Panc1 (cell line): ENCODE results near the gene AGXT2. TPM values are rescaled to one million over a fixed set of nuclear protein-coding genes. Genes with fewer than 3 reads are reported as not detected.

Experiments
- ATAC-seq: fragments of 200-7000 bp; cut with Tn5 transposase; 2 replicates; pipeline ENCODE4 v1.9.1; 2020; ENCODE audit warnings: mild to moderate bottlenecking, moderate library complexity
- BruUV-seq: library from RNA; stranded (reverse); fragments of 400-500 nt; replicated peaks from 2 replicates; lab custom pipeline; 2021; lab: Mats Ljungman, UMichigan
- CTCF ChIA-PET: fragments of 300-600 bp; sonication (Branson Sonifier 250); formaldehyde crosslinking; loops from one replicate; lab custom pipeline; 2022; ENCODE audit warnings: antibody characterized with exemption; lab: Charles Lee
- POLR2A ChIA-PET: fragments of 300-600 bp; sonication (Branson Sonifier 250); formaldehyde crosslinking; loops from one replicate; lab custom pipeline; 2022; ENCODE audit warnings: antibody characterized with exemption; lab: Charles Lee
- DNase-seq: peaks from one replicate; pipeline ENCODE4 v3.0.0-alpha.2; 2010; ENCODE audit warnings: low read depth, low spot score
- H3K27ac ChIP-seq: 2 replicates; pipeline ENCODE4 v1.5.1; 2011; ENCODE audit warnings: mild to moderate bottlenecking, low read length, inconsistent platforms
- H3K27me3 ChIP-seq: fragments of 200-500 bp; sonication (Bioruptor generic); 2 replicates; pipeline ENCODE4 v1.6.0; 2014; ENCODE audit warnings: low read length, inconsistent platforms; ENCODE audit not compliant: control insufficient read depth, insufficient read depth
- H3K36me3 ChIP-seq: fragments of 200-500 bp; sonication (Bioruptor generic); 2 replicates; pipeline ENCODE4 v1.5.1; 2014; ENCODE audit warnings: inconsistent platforms, mild to moderate bottlenecking, low read length, moderate library complexity; ENCODE audit not compliant: control insufficient read depth, insufficient read depth
- H3K4me1 ChIP-seq: 2 replicates; pipeline ENCODE4 v1.5.1; 2011; ENCODE audit warnings: inconsistent platforms, mild to moderate bottlenecking, low read length, moderate library complexity; ENCODE audit not compliant: control insufficient read depth, insufficient read depth
- H3K4me3 ChIP-seq, 2 experiments: 2 replicates each; pipeline ENCODE4 v1.5.1; 2011 to 2012; ENCODE audit warnings: low read depth in 2 of 2, low read length in 2 of 2, mild to moderate bottlenecking in 2 of 2, inconsistent platforms in 1 of 2, moderate library complexity in 1 of 2
- H3K9me3 ChIP-seq: fragments of 200-500 bp; sonication (Bioruptor generic); 2 replicates; pipeline ENCODE4 v1.5.1; 2014; ENCODE audit warnings: low read depth, mild to moderate bottlenecking, inconsistent platforms, low read length, moderate library complexity; ENCODE audit not compliant: control insufficient read depth, insufficient read depth
- CTCF ChIP-seq: fragments of 450-650 bp; IDR thresholded peaks from 2 replicates; pipeline ENCODE4 v1.5.1; 2017; ENCODE audit warnings: mild to moderate bottlenecking
- POLR2AphosphoS5 ChIP-seq: IDR thresholded peaks from 2 replicates; pipeline ENCODE4 v1.6.1; 2012; ENCODE audit warnings: mild to moderate bottlenecking, low read depth, low read length, moderate library complexity
- SIN3A ChIP-seq: IDR thresholded peaks from 2 replicates; pipeline ENCODE4 v1.6.1; 2012; ENCODE audit warnings: low read depth, mild to moderate bottlenecking, low read length, moderate library complexity, borderline replicate concordance; ENCODE audit not compliant: insufficient read depth
- TCF7L2 ChIP-seq: IDR thresholded peaks from 2 replicates; pipeline ENCODE4 v1.6.1; 2011; ENCODE audit warnings: mild to moderate bottlenecking, low read depth, low read length, inconsistent platforms
- in situ Hi-C: cut with HindIII; loops from 2 replicates; pipeline ENCODE4 v1.10.0; 2016; ENCODE audit warnings: low sequenced_read_pairs, low pct_unique_long_range_greater_than_20kb
- intact Hi-C: fragments of 100-400 bp; cut with micrococcal nuclease; formaldehyde crosslinking; loops from one replicate; pipeline ENCODE4 v1.10.0; 2022; ENCODE audit not compliant: unreplicated experiment
- total RNA-seq: library from RNA; stranded (reverse); gene quantifications from one replicate; pipeline ENCODE4 v1.2.1, GENCODE V29; 2021; ENCODE audit not compliant: unreplicated experiment
- TF ChIP-seq, protein P1 (sequence below), 2 experiments: IDR thresholded peaks; 2 replicates each; pipeline ENCODE4 v1.6.1; 2011 to 2012; ENCODE audit warnings: low read depth in 2 of 2, control low read depth in 1 of 2, low read length in 1 of 2, mild to moderate bottlenecking in 1 of 2, moderate library complexity in 1 of 2; ENCODE audit not compliant: insufficient read depth in 1 of 2

AGXT2 gene
- total RNA-seq, 1 experiment from 2014 or later, result not detected

DNA sequence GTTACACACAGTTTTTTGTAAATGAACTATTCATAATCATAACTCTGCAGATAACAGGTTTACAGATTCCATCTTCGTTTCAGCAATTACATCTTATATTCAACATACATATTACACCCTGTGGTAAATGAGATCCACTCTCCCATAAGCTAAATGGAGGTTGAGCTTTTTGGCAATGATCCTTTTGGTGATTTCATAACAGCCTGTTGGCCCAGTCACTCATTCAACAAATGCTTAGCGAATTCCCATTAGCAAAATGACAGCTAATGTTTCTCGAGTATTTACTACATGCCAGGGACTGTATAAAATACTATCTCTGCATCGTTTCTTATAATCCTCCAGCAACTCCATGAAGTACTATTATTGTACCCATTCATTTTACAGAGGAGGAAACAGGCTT is 25.4 kb upstream of the AGXT2 start:
- in situ Hi-C loops (no loop called here), intact Hi-C loops (no loop called here)
- no peak for ATAC-seq
- Histone ChIP-seq H3K4me1 (no peaks in the 10 kb centered on the region), H3K27ac (no peak overlapping the region), H3K27me3 (no peaks in the 10 kb centered on the region), H3K9me3 (no peaks in the 10 kb centered on the region), H3K36me3 (no peaks in the 10 kb centered on the region), H3K4me3 (no peak overlapping the region)
- POLR2A ChIA-PET, result no interaction called here
- TF ChIP-seq, protein P1, sequence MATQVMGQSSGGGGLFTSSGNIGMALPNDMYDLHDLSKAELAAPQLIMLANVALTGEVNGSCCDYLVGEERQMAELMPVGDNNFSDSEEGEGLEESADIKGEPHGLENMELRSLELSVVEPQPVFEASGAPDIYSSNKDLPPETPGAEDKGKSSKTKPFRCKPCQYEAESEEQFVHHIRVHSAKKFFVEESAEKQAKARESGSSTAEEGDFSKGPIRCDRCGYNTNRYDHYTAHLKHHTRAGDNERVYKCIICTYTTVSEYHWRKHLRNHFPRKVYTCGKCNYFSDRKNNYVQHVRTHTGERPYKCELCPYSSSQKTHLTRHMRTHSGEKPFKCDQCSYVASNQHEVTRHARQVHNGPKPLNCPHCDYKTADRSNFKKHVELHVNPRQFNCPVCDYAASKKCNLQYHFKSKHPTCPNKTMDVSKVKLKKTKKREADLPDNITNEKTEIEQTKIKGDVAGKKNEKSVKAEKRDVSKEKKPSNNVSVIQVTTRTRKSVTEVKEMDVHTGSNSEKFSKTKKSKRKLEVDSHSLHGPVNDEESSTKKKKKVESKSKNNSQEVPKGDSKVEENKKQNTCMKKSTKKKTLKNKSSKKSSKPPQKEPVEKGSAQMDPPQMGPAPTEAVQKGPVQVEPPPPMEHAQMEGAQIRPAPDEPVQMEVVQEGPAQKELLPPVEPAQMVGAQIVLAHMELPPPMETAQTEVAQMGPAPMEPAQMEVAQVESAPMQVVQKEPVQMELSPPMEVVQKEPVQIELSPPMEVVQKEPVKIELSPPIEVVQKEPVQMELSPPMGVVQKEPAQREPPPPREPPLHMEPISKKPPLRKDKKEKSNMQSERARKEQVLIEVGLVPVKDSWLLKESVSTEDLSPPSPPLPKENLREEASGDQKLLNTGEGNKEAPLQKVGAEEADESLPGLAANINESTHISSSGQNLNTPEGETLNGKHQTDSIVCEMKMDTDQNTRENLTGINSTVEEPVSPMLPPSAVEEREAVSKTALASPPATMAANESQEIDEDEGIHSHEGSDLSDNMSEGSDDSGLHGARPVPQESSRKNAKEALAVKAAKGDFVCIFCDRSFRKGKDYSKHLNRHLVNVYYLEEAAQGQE (IDR thresholded peaks at IDR 0.05; ENCODE audit: insufficient read depth in 1 of 2, low read depth in 2 of 2, low read length in 1 of 2), result no peak
- no peak for TF ChIP-seq TCF7L2
- no peak for TF ChIP-seq SIN3A
- TF ChIP-seq CTCF, result no peak
- no peak for TF ChIP-seq POLR2AphosphoS5
- BruUV-seq, result no TSS peak
- DNase-seq, result no peak
- CTCF ChIA-PET, result no interaction called here

DNA sequence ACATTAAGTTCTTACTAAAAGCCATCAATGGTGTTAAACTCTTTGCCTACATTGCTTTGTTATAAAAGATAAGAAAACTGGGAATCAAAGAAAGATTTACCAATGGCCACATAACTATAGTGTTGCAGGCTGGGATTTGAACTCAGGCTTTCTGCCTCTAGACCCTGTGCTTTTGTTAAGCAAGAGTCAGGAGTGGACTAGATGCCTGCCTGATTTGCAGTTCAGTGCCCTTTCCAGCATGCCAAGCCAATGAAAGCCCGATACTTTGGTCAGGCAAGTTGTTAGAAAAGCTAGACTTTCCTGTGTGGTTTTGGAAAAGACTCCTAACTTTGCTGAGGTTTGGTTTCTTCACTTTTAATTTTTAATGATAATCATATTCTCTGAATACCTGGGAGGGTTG is 21.4 kb upstream of the AGXT2 start:
- in situ Hi-C loops, result no loop called here
- H3K4me3 ChIP-seq, result no peak overlapping the region
- BruUV-seq, result no TSS peak
- intact Hi-C loops, result no loop called here
- DNase-seq (no peak), ATAC-seq (no peak)
- CTCF ChIA-PET, result no interaction called here
- H3K36me3 ChIP-seq, result no peaks in the 10 kb centered on the region
- H3K4me1 ChIP-seq, result no peaks in the 10 kb centered on the region
- TF ChIP-seq POLR2AphosphoS5, result no peak
- TF ChIP-seq TCF7L2, result no peak
- no peak for TF ChIP-seq CTCF
- TF ChIP-seq, protein P1 (IDR thresholded peaks at IDR 0.05; ENCODE audit: insufficient read depth in 1 of 2, low read depth in 2 of 2, low read length in 1 of 2), result no peak
- no peak for TF ChIP-seq SIN3A
- POLR2A ChIA-PET, result no interaction called here
- no peaks in the 10 kb centered on the region for H3K27me3 ChIP-seq
- H3K27ac ChIP-seq, result no peak overlapping the region
- no peaks in the 10 kb centered on the region for H3K9me3 ChIP-seq
